Glomerular visceral epithelial cell (primary cell): ENCODE data around the gene VIL1.

ENCODE experiments used
- DNase-seq: peaks from one replicate; pipeline ENCODE4 v3.0.0-alpha.2; 2016; ENCODE audit errors: extremely low spot score

The VIL1 gene

DNA sequence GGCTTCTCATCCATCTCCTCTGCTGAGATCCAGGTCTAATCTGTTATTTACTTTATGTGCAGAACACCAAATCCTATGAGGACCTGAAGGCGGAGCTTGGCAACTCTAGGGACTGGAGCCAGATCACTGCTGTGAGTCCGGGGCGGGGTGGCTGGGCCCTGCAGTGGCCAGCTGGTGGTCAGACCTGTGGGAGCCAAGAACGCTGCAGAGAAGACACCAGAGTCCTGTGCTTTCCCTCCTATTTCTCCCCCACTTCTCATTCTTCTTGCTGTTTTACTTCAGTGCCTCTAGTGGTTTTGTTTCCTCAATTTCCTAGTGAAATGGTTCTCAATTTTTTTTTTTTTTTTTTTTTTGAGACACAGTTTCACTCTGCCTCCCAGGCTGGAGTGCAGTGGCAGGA is 19.7 kb downstream of the VIL1 start:
- DNase-seq: no peak

DNA sequence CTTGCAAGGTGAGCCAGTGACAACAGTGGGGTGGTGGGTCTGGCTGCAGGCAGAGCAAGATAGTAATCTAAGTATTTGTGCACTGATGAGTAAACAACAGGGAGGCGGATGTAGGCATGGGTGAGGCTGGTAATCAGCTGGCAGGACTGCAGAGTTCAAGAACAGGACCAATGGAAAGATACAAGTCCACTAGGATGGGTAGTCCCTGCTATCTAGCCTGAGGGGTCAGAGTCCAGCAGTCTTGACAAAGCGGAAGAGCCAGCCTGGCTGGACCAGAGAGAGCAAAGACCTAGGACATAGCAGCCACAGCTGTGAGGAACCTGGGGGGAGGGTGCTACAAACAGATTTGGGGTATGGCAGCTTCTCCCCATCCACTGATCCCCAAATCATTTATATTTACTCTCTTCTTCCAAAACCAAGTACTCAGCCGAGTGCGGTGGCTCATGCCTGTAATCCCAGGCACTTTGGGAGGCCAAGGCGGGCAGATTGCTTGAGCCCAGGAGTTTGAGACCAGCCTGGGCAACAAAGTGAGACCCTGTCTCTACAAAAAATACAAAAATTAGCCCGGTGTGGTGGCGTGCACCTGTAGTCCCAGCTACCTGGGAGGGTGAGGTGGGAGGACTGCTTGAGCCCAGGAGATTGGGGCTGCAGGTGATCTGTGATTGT is 25.9 kb downstream of the VIL1 start:
- DNase-seq: no peak

DNA sequence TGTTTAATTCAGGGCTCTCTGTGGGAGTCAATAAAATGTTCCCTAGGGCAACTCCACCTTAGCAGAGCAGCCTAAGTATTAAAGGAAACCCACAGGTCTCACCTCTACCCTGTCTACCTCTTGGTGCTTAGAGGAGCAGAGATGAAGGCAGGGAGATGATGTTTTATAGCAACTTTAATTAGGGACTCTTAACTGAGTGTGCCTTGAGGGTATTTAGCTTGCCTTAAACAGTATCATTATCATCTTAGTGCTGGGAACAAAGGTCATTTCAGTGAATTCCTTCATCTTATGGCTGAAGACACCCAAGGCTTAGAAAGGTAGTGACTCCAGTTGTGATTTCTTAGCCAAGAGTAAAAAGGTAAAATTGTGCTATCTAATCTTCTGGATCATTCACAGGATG is 26.7 kb downstream of the VIL1 start:
- no peak for DNase-seq

DNA sequence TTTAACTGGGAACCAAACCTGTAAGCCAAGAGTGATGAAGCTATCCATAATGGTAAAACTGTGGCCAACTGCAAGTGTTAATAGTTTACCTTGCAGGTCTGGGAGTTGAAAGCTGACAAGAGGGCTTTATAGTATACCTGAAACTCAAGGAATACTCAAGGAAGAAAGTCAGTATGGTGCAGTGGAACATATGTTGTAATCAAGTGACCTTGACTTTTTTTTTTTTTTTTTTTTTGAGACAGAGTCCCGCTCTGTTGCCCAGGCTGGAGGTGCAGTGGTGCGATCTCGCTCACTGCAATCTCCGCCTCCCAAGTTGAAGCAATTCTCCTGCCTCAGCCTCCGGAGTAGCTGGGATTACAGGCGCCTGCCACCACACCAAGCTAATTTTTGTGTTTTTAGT is 27.6 kb downstream of the VIL1 start:
- no peak for DNase-seq

DNA sequence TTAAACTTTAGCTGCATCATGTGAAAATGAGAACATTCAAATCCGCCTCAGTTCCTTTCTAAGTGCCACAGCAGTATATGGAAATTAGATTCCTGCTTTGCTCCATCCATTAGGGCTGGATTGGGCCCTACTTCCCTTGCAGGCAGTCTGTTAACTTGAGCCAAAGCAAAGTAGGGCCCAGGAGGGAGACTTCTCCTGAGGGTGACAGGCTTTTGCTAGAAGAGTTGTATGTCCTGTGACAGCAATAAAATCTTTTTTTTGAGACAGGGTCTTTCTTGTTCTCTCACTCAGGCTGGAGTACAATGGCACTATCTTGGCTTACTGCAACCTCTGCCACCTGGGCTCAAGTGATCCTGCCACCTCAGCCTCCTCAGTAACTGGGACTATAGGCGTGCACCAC is 28.1 kb downstream of the VIL1 start:
- DNase-seq: no peak

DNA sequence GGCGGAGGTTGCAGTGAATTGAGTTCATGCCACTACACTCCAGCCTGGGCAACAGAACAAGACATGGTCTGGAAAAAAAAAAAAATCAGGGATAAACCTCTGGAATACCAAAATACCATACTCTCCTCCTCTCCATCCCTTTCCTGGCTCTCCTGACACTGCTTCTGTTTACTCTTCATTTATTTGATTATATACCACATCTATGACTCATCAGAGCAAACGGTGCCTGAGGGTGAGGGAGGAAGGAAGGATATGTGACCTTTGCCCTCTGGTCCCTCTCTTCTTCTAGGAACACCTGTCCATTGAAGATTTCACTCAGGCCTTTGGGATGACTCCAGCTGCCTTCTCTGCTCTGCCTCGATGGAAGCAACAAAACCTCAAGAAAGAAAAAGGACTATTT is 30.0 kb downstream of the VIL1 start:
- no peak for DNase-seq

DNA sequence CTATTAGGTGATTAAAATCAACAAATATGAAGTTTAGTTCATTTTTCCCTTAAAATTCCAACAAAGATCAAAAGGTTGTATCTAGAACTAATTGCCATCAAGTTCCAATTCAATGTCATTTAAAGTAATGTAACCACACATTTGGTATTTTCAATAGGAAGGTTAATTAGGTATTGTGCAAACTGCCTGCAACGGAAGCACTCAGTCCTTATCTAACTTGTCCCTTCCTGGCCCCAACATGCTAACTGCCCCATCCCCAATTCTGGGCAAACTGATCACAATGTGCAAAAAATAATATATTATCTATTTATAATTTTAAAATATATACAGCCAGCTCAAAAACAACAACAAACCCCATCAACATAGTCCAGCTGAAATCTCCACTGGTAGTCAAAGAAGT is 33.2 kb downstream of the VIL1 start:
- DNase-seq: no peak

DNA sequence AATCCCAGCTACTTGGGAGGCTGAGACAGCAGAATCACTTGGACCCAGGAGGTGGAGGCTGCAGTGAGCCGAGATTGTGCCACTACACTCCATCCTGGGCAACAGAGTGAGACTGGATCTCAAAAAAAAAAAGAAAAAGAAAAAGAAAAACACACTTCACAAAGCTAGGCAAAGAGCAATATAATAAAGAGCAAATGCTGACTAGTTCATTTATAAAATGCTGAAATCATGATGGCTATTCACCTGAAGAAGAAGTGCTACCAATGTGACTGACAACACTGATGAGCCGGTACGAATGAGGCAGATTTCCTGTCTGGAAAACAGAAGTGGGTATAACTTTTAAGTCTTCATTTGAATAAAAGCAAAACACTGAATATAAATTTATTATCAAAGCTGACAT is 37.9 kb downstream of the VIL1 start:
- no peak for DNase-seq

DNA sequence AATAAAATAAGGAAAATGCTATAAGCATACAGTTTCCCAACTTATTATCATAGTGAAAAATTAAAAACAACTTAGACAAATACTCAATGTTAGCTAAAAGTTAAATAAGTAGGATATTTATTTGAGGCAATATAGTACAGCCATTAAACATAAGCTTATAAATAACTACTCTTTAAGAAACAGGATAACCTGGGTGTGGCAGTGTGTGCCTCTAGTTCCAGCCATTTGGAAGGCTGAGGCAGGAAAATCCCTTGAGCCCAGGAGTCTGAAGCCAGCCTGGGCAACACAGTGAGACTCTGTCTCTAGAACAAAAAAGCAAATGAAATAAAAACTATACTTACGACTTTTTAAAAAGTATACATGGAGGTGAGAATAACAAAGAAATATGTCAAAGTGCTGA is 39.7 kb downstream of the VIL1 start:
- DNase-seq: no peak

DNA sequence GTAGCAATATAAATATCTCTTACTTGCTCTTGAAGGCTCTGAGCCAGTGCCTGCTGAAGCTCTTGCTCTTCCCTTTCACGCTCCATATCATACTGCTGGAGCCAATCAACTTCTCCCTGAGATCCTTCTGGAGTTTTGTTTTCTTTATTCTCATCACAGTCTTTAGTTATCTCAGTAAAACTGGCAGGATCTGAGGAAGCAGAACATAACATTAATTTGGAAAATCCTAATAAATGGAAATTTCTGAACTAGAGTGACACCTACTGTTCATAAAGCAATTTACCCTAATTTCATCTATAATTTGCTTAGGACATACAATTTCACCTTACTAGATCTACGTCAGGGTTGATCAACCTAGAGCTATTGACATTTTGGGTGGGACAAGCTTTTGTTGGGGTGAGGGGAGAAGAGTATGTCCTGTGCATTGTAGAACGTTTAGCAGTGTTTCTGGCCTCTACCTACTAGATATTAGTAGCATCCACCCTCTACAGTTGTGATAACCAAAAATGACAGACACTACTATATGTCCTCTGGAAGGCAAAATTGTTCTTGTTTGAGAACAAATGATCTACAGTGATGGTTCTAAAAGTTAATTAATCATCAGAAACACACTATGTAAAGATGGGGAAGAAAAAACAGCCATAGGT is 47.2 kb downstream of the VIL1 start:
- DNase-seq: peak; percentile 9

DNA sequence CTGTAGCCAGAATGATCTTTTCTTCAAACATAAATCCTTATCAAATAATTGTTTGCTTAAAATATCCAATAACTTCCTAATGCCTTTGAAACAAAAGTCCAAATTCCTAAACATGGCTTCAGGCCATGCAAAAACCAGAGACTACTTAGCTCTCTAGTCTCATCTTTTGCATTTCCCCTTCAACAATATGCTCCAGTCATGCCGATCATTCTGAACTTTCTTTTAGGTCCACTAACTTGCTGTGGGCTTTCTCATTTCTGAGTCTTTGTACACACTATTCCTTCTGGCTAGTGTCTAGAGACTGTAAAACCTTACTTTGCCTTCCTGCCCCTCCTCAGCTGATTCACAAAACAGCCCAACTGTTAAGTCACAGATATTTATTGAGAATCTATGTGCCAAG is 51.5 kb downstream of the VIL1 start:
- DNase-seq: no peak

DNA sequence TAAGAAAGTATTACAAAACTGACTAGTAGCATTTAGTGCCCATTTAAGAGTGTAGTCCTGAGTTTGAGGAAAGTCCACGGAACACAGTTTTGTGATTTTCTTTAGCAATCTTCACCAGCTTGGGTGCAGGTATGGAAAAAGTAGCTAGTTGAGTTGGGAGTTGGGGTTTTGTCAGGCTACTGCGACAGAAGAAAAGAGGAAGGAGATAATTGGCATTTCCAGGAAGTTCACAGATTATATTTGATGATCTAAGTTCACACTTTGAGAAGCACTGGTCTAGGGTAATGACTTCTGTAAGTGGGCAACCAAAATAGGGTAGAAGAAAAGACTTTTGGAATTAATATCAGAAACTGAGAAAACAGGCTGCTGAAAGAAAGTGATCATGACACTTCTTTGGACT is 52.1 kb downstream of the VIL1 start:
- no peak for DNase-seq

DNA sequence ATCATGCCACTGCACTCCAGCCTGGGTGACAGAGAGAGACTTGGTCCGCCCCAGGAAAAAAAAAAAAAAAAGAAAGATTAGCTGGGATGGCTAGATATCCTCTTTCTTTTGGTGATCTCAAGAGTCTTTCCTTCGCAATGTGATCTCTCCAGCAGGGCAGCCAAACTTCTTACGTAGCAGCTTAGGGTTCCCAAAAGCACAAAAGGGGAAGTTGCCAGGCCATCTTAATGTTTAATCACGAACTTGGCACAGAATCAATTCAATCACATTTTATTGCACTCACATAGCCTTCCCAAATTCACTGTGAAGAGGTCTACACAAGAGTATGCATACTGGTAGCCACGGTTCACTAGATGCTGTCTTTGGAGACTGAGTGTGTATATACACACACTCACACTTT is 53.1 kb downstream of the VIL1 start:
- no peak for DNase-seq

DNA sequence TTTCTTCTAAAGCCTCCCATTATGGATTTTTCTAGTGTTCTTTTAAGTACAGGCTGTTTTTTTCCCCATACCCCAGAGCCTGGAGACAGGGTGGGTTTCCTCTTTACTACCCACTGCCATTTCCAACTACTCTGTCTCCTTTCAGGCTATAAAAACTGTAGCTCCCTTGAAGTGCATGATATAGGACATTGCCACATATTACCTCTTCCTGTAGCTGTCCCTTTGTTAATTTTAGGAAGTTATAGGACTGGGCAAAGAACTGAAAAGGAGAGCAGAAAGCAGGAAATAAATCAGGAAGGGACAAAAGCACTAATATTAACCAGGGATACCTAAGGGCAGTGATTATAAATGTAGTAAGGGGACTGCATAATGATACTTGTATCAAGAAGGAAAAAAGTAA is 54.1 kb downstream of the VIL1 start:
- DNase-seq: no peak

DNA sequence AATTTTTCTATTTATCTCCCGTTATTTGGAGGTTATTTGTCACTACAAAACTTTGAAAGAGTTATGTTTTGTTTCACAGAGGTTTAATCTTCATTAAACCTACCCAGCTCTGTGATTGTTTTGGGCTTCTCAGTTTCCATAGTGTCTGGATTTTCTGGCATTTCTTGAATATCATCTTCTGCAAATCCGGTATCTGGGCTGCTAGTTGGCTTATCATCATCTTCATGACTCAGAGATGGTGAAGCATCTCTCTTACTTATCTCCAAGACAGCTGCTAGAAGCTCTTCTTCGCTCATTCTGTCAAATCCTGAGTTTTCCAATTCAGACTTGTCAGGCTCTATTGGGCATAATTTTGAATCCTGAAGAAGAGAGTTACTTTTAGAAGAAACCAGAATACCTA is 55.6 kb downstream of the VIL1 start:
- no peak for DNase-seq

DNA sequence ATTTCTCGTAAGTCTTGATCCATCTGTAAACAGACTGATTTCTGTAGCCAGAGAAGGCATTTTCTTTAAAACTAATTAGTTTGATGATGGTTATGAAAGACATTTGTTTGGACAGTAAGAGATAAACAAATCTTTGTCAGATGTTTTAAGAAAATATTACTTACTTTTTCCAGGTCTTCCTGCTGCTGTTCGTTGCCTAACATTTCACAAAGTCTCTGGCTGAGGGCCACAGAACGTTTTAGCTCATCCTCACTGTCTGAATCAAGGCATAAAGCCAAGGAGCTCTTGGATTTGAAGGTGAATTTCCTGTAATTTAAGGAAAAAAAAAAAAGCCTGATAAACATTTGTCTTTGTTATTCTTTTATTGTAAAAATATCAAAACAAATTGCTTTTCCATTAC is 57.8 kb downstream of the VIL1 start:
- no peak for DNase-seq

DNA sequence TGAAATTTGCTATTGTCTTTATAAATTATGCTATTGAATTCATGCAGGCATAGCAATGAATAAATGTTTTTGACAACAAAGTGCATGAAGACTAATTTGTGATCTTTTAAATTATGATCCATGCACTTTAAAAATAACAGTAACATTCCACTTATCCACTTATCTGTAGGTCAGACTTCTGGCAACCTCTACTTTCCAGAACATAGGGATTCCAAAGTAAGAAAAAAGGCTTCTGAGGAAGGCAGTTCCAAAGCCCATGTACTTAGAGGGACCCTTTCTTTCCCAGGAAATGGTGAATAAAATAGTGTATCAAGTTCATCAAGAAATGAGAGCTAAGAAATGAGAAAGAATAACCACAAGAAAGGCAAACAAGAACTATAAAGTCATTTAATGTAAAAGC is 58.3 kb downstream of the VIL1 start:
- DNase-seq: no peak

DNA sequence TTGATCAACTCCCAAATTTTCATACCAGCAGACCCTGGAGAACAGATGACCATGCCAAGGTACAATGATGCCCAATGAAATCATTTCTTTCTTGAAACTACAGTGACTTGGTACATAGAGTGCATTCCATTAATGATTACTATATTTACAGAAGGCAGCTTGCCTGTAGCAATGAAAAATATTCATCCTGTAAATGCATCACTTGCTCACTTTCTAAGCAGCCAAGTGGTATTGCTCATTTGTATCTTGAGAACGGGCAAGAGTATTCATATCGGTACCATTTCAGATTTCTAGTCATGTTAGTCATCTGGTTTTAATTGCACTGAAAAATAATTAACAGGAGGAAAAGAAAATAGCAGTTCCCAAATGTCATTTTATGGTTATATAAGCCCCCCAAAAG is 59.6 kb downstream of the VIL1 start:
- DNase-seq: no peak

DNA sequence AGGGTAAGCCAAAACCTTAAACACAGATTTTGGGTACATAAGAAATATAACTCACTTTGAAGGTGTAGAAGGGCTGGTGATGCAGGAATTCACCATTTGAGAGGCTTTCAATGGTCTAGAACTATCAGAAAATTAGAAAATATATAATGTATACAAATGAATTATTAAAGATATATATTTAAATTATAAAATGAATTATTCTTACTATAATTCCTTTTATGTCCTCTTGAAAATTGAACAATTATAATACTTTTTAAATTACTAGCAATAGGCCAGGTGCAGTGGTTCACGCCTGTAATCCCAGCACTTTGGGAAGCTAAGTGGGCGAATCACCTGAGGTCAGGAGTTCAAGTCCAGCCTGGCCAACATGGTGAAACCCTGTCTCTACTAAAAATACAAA is 60.7 kb downstream of the VIL1 start:
- DNase-seq: no peak

DNA sequence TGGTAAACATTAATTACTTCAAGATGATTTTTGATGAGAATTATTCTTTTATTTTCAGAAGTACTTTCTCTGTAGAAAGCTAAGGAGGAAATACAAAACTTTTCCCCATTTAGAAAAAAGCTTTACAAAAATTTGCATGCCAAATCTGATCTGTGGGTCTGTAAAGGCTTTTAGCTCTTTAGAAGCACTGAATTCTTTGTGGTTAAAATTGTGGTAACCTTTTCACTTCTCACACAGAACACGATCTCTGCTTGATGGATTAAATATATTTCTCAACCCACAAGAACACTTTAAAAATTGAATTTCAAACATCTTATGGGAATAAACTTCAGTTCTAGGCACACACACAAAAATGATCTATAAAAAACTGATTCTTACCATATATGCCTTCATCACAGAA is 63.7 kb downstream of the VIL1 start:
- DNase-seq: peak; percentile 6

DNA sequence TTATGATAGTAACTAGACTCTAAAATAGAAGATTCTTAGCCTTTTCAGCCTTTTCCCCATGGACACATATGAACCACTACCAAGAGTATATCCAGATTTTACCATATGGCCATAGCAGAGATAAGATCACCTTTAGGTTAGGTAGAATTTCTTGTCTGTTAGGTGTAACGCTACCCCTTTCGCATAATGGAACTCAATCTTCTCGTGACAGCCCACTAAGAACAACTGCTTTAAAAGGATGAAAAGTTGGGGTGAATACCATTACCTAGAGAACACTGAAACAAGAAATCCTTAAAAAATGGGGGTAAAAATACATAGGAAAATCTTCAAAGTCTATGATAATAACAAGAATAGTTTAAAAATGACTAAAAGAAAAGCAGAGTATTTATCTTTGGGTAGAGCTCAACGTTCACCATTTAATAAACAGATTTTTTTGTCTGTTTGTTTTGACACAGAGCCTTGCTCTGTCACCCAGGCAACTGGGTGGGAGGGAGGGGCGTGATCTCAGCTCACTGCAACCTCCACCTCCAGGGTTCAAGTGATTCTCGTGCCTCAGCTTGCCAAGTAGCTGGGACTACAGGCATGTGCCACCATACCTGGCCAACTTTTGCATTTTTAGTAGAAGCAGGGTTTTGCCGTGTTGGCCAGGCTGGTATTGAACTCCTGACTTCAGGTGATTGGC is 67.2 kb downstream of the VIL1 start:
- no peak for DNase-seq

DNA sequence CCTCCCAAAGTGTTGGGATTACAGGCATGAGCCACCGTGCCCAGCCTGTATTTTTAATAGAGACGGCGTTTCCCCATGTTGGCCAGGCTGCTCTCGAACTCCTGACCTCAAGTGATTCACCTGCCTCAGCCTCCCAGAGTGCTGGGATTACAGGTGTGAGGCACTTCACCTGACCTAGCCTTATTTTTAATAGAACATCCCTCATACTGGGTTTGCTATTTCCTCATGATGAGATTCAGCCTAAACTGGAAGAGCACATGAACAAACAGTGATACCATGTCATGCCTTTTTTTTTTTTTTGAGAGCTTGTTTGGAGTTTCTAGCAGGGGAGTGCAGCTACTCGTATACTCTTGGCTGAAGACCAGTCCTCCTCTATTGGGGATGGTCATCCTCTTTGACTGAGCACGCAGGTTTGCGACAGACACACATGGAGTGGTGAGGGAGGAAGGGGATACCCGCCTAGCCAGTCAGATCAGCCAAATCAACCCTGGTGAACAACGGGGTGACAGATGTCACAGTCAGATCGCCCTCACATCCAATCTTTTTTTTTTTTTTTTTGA is 81.7 kb downstream of the VIL1 start:
- DNase-seq: no peak

DNA sequence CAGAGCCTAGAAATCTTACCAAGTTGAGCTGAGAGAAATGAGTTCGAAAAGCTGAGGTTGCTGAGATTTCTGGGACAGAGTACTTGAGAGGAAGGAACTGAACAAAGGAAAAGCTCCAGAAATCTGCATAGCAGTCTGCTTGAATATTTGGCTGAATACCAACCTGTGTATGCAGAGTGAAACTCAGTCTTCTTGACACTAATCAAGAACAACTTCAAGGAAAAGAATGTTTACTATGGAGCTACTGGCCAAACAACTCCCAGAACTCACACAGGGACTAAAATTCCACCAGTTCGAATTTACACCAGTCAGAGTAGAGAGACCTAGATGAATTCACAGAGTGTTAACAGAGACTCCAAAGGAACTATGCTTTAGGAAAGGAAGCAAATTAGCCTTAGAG is 82.7 kb downstream of the VIL1 start:
- no peak for DNase-seq
